ENCODE measurements around the gene B3GNT7.
"Not testable (repeated sequence)": the region's sequence is repeated elsewhere in the genome, so short reads cannot be mapped to it uniquely, and the experiment has no call there.

DNA sequence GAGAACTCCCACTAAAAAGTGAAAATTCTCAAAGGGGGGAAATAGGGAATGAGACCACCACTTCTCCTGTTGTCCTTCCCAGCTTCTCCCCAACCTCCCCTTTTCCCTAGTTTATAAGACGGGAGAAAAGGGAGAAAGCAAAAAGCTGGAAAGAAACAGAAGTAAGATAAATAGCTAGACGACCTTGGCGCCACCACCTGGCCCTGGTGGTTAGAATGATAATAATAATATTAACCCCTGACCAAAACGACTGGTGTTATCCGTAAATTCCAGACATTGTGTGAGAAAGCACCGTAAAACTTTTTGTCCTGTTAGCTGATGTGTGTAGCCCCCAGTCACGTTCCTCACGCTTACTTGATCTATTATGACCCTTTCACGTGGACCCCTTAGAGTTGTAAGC lies 12.8 kb downstream of the B3GNT7 start:
- TF ChIP-seq, protein P1, sequence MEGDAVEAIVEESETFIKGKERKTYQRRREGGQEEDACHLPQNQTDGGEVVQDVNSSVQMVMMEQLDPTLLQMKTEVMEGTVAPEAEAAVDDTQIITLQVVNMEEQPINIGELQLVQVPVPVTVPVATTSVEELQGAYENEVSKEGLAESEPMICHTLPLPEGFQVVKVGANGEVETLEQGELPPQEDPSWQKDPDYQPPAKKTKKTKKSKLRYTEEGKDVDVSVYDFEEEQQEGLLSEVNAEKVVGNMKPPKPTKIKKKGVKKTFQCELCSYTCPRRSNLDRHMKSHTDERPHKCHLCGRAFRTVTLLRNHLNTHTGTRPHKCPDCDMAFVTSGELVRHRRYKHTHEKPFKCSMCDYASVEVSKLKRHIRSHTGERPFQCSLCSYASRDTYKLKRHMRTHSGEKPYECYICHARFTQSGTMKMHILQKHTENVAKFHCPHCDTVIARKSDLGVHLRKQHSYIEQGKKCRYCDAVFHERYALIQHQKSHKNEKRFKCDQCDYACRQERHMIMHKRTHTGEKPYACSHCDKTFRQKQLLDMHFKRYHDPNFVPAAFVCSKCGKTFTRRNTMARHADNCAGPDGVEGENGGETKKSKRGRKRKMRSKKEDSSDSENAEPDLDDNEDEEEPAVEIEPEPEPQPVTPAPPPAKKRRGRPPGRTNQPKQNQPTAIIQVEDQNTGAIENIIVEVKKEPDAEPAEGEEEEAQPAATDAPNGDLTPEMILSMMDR (conservative IDR thresholded peaks at IDR 0.05 in 1 of 2, IDR thresholded peaks at IDR 0.05 in 1 of 2; ENCODE audit: extremely low read depth in 1 of 2, insufficient read depth in 1 of 2, low read depth in 1 of 2, low read length in 2 of 2) = peak in 1 of 2 donors; percentile 2
- TF ChIP-seq EZH2 (IDR thresholded peaks at IDR 0.05; ENCODE audit: borderline replicate concordance, low read length) = not testable (repeated sequence)

Measured in mammary epithelial cell (primary cell).